GM19468 (cell line): Measurements from ENCODE around the gene SCFD2.

Source experiments
- ATAC-seq: cut with Tn5 transposase; IDR thresholded peaks from one replicate; pipeline ENCODE4 v1.9.1; 2021; ENCODE audit warnings: mild to moderate bottlenecking, moderate library complexity, moderate number of reproducible peaks; ENCODE audit not compliant: unreplicated experiment; ENCODE audit errors: extremely low read depth

Gene SCFD2

DNA sequence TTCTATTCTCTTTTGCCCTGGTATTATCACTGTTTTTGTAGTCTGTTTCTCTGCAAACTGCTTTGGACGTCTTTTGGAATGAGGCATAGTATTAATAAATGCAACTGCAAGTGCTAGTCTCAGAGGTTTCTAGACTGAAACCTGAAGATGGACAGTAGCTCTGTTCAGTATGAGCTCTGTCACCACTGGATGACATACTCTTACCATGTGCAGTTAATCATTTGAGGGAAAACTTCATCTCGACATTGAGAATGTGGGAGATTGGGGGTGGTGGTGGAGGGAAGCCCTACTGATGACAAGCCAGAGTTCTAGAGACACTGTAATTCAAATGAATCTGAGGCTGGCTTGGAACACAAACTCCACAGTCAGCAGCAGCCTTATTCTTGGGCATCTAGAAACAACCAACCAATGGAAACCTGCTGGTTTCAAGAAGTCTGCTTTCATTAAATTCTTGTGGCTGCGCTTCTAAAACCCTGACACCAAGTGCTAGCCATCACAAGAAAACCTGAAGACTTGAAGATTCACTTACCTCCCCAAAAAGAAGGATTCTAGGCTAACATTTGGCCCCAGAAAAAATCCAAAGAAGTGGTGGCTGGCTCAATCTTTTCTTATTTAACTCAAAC is 342.1 kb downstream of the SCFD2 start:
- no peak for ATAC-seq

DNA sequence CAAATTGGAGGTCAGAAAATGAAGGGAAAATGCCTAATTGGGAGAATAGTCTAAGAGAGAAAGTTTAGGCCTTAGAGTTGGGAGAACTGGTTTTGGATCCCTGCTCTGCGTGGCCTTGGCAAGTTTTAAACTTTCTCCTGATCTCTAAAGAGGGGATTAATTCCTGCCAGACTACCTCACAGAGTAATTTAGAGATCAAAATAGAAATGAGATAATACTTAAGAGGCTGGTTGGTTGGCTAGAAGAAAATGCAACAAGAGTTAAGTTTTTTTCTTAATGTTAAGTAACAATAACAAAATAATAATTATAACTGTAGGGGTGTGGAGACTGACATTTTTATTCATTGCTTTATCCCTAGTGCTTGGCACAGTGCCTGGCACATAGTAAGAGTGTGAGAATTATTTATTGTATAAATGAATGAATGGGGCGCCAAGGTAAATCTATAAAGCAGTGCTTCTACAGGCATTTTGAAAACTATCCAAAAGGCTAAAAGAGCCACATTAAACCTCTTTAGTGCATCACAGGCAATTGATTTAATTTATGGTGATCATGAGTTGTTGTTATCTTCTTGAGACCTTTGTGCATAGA is 343.3 kb downstream of the SCFD2 start:
- no peak for ATAC-seq

DNA sequence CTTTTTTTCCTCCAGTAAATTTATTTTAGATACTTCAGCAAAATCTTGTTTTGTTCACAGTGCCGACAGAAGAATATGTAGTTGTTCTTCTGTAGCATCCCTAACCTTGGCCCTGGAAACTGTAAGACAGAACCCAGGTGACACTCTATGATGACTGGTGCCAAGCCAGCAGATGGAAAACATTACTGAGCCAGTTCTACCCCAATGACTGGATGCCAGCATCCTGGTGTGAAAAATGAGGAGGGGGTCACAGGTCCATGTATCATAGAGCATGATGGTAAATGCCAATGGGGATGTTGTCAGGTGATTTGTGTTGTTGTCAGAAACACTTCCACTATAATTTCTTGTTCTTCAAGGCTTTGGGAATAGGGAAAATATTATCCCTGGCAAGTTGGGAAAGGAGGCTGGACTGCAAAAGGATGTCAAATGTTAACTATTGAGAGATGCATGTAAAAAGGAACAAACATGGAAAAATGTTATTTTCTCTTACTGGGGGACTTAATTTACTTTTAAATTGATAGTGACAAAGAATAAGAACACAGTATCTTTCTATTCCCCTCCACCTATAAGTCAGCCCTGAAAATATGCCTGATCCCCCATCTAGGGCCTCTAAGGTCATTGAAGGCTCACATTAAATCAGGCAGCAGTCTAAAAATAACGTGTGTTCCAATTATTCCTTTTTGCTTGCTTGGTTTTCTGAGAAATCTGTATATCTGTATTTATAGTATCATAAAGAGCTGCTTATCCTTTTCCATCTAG is 343.9 kb downstream of the SCFD2 start:
- no peak for ATAC-seq

DNA sequence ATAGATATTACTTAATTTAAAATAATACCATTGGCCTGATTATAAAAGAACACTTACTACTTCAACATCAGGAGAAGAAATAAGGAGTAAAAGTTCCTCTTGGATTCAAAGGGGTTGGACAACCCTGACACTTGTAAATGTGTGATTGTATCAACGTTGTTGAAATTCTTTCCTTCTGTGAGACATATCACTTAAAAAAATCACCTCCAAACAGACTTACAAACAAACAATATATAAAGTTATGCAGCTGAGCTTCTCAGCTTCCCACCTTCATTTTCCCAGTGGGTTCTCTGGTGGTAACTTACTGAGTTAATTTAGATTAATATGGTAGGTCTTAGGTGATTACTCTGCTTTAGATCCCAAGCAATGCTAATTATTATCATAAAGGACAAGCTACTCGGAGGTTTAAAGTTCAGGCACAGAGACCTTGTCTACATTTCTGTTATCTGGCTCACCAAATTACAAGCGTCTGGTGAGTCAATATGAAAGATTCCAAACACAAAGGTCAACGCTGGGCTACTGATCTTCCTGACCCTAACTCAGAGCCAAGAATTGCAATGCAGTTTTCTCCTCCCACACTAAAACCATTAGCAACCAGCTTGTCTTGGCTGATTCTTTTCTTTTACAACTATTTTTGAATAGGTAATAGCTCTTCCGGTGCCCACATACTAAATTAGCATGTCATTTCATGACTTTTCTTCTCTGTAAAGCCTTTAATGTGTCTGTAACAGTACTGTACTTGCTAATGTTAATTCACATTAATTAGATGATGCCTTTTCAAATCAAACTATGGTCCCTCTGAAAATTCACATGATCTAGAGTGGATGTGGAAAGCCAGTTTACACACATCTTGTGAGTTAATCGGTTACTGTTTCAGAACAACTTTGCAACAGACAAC is 346.1 kb downstream of the SCFD2 start:
- no peak for ATAC-seq

DNA sequence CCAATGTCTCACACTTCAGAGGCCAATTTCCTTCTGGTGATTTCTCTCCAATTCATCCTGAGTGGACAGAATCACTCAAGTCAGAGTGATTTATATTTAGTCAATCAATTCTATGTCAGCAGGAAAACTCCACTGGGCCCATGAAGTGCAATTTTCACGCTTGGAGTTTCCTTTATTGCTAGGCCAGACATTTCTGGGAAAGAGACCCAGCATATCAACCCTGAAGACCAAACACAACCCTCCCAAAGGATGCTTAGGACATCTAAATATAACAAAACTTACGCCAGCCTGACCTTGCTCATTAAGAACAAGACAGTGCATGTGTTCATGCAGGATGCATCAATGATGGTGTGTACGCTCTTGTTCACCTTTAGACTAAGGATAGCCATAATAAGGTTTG is 347.4 kb downstream of the SCFD2 start:
- no peak for ATAC-seq

DNA sequence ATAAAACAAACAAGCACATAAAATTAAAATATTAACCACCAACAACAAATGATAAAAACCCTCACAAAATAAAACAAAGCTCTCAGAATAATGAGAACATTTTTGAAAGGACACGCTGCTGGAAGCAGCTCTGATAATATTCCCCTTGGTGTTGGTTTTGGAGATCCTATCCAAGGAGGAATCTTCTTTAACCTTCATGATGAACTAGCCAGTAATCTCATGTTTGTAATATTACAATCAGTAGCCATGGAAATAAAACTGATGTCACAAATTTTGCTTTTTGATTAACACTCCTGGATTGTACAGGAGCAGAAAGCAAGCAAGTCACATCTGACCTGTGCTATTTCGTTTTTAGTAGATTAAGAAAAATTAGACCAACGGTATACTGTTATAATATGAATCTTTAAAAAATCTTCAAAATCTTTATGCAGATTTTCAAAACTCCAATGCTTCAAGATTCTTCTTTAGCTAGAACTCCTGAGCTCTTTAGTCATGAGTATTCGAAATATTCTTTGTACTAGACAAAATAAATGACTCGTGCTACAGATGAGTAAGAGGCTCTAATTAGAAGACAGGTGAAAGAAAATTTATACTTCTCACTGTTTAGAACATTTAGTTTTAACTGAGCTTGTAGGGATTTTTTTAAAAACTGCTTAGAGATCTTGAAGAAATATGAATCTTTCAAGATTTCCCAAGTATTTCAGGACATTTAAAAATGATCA is 349.6 kb downstream of the SCFD2 start:
- no peak for ATAC-seq

DNA sequence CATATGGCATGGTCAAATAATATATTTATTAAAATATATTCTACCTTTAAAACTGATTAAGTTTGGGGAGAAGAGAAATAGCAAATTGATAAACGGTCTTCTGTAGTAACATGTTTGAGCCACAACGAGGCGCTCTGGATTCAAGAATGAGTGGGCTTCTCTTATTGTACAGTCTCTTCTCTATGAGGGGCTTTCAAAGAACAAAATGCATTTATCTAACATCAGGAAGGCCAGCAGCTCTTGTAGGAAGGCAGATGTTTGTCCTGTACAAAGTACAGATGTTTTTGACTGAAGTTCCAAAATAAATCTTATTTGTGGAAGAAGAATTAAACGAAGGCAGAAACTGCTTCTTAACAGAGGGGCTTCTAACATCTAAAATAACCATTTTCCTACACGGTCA is 350.2 kb downstream of the SCFD2 start:
- ATAC-seq = no peak

DNA sequence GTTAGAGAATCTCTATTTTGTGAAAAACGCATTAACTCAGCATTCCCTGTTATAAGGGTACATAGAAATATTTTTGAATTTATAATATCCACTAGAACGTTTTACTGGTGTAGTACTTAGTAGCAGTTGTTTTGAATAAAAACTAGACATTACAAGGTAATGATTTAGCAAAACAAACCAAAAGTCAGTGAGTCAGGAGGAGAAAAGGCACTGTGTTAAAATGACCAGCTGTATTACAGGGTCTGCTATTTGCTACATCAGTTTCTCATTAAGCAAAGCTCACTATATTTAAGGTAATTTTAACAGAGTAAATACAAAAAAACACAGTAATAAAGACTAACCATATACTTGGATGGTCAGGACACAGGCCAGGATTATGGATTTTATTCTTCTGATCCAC is 351.0 kb downstream of the SCFD2 start:
- no peak for ATAC-seq

DNA sequence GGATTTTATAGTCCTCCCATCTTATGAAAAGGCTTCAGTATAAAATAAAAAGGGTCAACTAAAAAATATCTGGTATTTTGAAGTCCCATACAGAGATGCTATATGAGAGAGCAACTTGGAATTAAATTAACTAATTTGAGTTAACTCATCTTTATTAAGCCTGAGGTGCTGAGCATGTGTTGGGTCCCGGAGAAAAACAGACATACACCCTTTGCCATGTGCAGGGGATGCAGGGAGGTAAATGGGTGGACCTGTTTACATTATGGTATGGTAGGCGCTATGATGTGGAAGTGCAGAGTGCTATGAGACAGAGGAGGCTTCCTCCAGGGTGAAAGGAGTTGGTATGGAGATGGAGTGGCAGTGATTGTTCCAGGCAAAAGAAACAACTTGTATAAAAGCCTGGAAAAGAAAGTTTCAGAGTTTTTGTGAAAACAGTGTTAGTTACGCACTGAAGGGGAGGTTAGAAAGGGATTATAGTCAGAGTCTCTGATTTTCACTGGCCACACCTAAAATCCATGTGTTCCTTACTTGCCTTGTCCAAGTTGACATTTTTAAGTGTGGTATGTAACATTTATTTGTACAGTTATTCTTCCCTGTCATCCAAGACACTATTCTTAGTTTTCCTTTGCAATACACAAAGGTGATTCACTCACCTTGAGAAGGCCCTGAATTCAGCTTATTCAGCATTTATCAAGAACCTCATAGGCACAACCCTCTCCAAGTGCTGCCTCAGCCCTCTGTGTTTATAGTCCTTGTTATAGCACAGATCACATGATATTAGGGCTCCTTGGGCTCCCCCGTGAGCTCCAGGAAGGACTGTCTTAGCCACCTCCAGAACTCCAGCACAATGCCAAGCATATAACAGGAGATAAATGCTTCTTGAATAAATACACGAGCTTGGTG is 351.7 kb downstream of the SCFD2 start:
- no peak for ATAC-seq

DNA sequence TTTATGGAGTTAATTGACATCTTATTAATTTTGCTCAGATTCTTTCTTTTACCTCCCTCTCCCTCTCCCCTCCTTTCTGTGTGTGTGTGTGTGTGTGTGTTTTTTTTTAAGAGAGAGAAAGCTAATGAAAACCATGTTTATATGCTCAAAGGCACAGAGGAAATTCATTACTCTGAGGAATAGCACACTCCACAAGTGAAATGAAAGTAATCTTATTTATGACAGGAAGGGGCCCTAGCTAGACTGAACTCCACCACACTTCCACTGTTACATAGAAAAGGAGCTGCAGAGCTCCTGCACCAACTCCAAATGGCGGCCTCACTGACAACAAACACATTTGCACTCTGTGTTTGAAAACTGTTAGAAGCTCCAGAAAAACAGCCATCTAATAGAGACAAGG is 353.1 kb downstream of the SCFD2 start:
- peak; percentile 69 for ATAC-seq

DNA sequence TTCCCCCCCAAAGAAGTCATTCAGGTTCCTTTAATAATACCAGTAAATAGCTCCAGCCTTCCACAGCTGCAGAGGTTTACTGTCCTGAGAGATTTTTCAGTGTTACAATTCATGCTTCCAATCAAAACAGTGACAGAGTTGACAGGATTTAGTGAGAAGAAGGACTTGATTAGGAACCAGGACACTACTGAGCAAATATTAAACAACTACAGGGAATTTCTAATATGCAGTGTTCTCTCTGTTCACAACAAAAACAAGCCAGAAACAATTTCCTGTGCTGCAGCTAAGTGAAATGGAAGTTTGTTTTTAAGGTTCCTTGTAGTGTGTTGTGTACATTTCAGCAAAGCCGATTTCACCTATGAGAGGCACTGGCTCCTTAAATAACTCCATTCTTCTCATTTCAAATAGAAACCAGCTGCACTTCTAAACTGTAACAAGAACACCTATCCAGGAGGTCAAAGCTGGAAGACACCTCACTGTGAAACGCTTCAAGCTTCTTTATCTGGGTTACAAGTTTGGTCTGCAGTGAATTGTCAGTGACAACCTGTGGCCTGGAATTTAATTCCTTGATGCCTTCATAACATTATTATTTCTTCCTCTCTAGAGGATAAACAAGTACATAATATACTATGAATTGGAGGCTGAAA is 354.5 kb downstream of the SCFD2 start:
- no peak for ATAC-seq

DNA sequence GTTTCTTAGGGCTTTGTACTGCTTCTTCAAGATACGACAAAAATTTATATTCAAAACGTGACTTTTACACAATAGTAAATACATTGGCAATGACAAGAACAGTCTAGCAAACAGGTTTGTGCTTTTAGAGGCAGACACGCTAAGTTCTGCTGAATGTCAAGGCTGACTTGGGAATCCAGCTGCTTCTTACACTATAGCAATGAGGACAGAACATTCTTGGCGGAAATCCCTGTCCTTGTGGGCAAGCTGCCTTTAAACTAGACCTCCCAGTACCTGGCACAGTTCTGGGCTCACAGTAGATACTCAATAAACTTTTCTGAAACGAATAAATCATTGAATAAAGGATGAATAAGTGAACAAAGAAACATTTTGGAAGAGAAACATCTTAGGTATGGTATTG is 355.5 kb downstream of the SCFD2 start:
- no peak for ATAC-seq

DNA sequence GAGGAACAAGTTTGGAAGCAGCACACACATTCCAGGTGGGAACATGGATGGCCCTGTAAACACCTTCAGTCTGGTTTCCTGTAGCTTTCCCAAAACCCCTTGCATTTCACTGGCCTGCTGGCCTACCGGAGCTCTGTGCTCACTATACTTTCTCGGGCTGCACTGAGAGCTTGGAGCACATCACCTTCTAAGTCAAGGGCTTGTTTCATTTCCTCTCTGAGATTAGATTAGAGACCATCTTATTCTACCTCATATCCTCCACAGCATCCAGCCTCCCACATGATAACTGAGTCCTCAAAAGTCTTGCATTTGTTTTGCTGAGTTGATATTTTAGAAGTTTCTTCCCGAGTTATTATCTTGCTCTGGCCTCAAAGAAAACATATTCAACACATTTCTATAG is 356.0 kb downstream of the SCFD2 start:
- no peak for ATAC-seq

DNA sequence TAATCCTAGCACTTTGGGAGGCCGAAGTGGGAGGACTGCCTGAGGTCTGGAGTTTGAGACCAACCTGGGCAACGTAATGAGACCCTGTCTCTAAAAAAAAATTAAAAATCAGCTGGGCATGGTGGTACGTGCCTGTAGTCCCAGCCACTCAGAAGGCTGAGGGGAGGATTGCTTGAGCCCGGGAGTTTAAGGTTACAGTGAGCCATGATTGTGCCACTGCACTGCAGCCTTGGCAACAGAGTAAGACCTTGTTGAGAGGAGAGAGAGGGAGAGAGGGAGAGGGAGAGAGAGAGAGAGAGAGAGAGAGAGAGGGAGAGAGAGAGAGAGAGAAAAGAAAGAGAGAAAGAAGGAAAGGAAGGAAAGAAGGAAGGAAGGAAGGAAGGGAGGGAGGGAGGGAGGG is 358.8 kb downstream of the SCFD2 start:
- ATAC-seq = no peak

DNA sequence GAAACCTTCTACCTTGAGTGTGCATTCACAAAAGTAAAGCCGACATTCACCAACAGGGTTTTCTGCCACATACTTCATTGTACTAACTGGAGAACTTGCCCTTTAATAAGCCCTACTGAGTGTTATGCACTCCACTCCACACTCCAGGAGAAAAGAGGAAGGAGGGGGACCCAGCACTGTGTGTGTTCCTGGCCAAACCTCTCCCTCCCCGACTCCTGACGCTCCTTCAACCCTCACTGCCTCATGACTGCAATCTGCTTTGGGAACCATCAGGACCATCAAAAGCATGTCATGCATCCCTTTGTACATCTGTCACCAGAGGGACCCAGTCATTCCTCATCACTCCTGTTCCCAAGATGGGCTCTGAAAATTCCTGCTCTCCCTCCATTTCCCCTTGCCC is 360.1 kb downstream of the SCFD2 start:
- ATAC-seq = no peak

DNA sequence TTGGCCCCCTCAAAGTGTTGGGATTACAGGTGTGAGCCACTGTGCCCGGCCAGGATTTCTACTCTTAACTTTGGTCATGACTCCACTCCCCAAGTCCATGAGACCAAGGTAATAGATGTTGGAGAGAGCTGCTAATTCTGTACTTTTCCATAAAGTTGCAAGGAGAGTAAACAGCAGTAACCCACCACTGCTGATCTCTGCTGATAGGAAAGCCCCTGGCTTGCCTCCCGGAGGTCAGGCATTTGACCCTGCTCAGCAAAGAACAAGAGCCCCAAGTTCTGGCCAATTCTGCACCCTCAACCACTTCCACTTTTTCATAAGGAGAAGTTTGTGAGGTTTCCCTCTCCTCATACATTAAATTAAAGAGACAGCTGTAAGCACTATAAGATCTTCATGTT is 360.7 kb downstream of the SCFD2 start:
- no peak for ATAC-seq

DNA sequence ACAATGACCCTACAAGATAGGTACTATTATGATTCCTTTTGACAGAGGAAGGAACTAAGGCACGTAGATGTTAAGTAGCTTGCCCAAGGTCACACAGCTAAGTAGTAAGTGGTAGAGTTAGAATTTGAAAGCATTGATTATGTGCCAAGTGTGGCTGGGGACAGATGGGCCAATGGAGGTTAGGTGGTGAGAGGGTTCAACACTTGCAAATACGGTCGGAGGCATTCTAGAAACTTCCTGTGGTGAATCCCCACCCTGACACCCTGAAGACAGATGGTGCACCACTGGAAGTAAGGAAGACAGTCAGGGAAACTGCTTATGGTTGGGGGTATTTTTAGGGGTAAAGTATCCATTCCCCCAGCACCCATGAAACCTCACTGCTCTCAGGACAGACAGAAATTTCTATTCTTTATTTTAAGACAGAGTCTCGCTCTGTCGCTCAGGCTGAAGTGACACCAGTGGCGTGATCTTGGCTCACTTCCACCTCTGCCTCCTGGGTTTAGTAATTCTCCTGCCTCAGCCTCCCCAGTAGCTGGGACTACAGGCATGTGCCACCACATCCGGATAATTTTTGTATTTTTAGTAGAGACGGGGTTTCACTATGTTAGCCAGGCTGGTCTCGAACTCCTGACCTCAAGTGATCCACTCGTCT is 361.2 kb downstream of the SCFD2 start:
- ATAC-seq = no peak

DNA sequence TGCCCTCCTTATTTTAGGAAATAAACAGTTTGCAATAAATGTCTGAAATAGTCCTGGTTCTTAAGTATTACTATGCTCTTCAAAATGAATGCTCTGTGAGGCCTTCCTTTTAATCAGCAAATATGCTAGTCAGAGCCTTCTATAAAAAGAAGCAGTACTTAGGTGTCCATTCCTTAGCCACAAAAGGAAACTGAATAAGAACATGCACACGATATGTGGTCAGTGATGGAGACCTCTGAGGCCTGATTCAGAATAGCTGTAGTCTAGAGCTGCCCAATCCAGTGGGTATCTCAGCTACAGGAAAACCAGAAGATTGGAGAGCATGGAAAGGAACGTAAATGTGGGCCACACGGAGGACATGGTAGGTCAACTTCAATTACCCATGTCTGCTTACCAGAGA is 361.9 kb downstream of the SCFD2 start:
- no peak for ATAC-seq
